Prostate gland (tissue), 2 donors: Measurements from ENCODE around the gene C4A. TPM values are rescaled to one million over a fixed set of nuclear protein-coding genes. Genes with fewer than 3 reads are reported as not detected.
"Not testable (repeated sequence)": the region's sequence is repeated elsewhere in the genome, so short reads cannot be mapped to it uniquely, and the experiment has no call there.

Experiments
- DNase-seq: peaks from one replicate; pipeline ENCODE4 v3.0.0-alpha.2; 2019; ENCODE audit warnings: low spot score
- H3K27ac ChIP-seq, 2 donors: fragments of 200-600 bp; sonication (generic); 2 replicates each; pipeline ENCODE4 v1.5.1; 2017 to 2019
- H3K27me3 ChIP-seq: fragments of 200-600 bp; sonication (generic); replicated peaks from 2 replicates; pipeline ENCODE4 v1.5.1; 2019; ENCODE audit not compliant: insufficient read depth
- H3K36me3 ChIP-seq, 2 donors: fragments of 200-600 bp; sonication (generic); 1 replicate in 1 of 2; 2 replicates in 1 of 2; pipeline versions ENCODE4 v1.5.1 to v1.8.1; 2017 to 2019
- H3K4me1 ChIP-seq: fragments of 200-600 bp; sonication (generic); replicated peaks from 2 replicates; pipeline ENCODE4 v1.5.1; 2019
- H3K4me3 ChIP-seq, 2 donors: fragments of 200-600 bp; sonication (generic); 2 replicates each; pipeline ENCODE4 v1.5.1; 2017 to 2019
- H3K9me3 ChIP-seq: fragments of 200-600 bp; sonication (generic); 2 replicates; pipeline ENCODE4 v1.5.1; 2017
- WGBS: methylation state at CpG from one replicate; pipeline ENCODE4 v1.1.5; 2018; 5-methylcytosine and 5-hydroxymethylcytosine counted together
- intact Hi-C: fragments of 100-400 bp; cut with DNase I; formaldehyde crosslinking; loops from one replicate; pipeline ENCODE4 v1.14.2; 2022
- total RNA-seq, 2 donors: library from RNA; depleted of rRNA; stranded (reverse); fragments of >200 nt; gene quantifications; one replicate each; pipeline ENCODE4 v1.1.0, GENCODE V29; 2016

The C4A gene
- total RNA-seq, 2 donors from 2014 or later: 32.8 to 196 TPM

DNA sequence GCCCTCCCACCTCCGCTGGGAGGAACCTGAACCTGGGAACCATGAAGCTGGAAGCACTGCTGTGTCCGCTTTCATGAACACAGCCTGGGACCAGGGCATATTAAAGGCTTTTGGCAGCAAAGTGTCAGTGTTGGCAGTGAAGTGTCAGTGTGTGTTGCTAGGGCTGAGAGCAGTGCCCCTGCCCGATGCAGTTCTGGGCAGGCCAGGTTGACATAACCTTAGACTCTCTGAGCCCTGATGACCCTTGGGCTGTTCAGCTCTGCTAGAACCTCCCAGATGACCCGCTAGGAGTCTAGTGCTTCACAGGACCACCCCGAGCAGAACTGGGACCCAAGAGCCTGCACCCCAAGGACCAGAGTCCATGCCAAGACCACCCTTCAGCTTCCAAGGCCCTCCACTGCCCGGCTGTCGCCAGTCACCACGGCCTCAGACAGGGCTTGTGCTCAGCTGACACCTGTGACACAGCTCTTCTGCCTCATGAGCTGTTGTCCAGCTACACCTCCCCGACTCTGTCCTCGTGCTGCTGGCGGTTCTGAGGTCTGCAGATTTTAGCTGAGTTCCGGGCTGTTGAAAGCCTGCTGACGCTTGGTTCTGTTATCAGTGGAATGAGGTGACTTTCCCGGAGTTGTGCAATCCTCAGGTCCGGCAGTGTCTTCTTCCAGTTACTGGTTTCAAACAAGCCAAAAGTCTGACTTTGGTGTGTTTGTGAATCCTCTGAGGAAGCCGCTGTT, 53.6 kb downstream of the C4A start:
- H3K4me3 ChIP-seq: not testable (repeated sequence)

DNA sequence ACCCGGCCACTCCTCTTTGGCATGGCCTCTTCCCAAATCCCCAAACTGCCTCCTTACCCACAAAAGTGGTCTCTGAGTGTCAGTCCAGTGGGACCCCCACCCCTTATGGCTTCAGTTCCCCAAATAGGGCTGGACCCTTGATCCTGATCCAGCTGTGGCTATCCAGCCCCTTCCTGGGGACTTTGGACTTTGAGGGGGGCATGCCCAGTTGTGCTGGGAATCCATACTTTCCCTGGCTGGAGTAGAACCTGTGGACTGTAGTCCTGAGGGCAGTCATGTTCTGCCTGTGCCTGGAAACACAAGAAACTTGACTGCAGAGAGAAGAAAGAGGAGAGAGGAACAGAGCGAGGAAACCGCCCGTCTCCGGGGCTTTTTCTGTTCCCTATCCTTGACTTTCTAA, 55.3 kb downstream of the C4A start:
- H3K27ac ChIP-seq, H3K36me3 ChIP-seq: not testable (repeated sequence)
- WGBS: 81% methylated on average over 5 of the region's 5 CpGs

More for the DNA sequence above, 53.6 kb downstream of the C4A start:
- H3K36me3 ChIP-seq, DNase-seq, H3K27me3 ChIP-seq, intact Hi-C loops, H3K27ac ChIP-seq, H3K4me1 ChIP-seq, H3K9me3 ChIP-seq: not testable (repeated sequence)
- WGBS: no CpG with 5 or more reads among the region's 16 CpGs

DNA sequence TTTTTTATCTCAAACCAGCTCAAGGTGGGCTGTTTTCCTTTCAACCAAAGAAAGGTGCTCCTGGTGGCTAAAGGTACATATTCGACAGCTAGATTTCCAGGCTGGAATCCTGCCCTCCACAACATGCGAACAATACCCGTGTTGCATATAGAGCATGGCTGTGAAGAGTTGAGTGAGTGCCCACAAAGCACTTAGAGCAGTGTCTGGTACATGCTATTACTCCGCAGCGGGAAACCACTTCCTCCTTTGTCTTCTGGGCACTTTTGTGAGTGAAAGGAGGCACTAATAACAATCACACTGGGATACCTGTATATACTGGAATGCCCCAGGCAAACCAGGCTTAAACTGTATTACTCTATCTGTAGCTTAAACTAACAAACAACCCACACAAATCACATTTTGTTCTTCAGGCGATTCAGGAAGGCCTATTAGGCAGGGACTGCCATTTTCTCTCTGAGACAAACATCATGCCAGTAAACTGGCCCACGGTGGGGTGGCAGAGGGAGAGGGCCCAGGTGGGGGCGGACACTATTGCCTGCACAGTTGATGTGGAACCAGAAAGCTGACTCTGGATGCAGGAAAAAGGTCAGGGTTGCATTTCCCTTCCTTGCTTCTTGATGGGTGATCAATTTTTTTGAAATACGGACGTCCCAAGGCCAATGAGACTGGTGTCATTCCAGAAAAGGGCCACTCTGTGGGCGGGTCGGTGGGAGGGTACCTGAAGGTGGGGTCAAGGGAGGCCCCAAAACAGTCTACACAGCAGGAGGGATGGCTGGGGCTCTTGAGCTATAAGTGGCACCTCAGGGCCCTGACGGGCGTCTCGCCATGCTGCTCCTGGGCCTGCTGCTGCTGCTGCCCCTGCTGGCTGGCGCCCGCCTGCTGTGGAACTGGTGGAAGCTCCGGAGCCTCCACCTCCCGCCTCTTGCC, 56.0 kb downstream of the C4A start, which contains the start of gene CYP21A2:
Gene CYP21A2 (plus strand): TSS at position 818 of the 927 bp plus-strand sequence. CDS start 8 bp downstream, at position 826.
- H3K36me3 ChIP-seq, H3K27me3 ChIP-seq, H3K4me1 ChIP-seq, DNase-seq, intact Hi-C loops, H3K27ac ChIP-seq, H3K4me3 ChIP-seq, H3K9me3 ChIP-seq: not testable (repeated sequence)
- WGBS: 57% methylated on average over 9 of the region's 19 CpGs

More for the DNA sequence above, 55.3 kb downstream of the C4A start:
- H3K4me3 ChIP-seq, H3K9me3 ChIP-seq, DNase-seq, H3K27me3 ChIP-seq, H3K4me1 ChIP-seq, intact Hi-C loops: not testable (repeated sequence)

DNA sequence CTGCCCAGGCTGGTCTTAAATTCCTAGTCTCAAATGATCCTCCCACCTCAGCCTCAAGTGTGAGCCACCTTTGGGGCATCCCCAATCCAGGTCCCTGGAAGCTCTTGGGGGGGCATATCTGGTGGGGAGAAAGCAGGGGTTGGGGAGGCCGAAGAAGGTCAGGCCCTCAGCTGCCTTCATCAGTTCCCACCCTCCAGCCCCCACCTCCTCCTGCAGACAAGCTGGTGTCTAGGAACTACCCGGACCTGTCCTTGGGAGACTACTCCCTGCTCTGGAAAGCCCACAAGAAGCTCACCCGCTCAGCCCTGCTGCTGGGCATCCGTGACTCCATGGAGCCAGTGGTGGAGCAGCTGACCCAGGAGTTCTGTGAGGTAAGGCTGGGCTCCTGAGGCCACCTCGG, 57.0 kb downstream of the C4A start:
- H3K9me3 ChIP-seq, H3K27ac ChIP-seq, DNase-seq, H3K36me3 ChIP-seq, H3K4me3 ChIP-seq, H3K27me3 ChIP-seq, intact Hi-C loops, H3K4me1 ChIP-seq: not testable (repeated sequence)
- 68% methylated on average over 2 of the region's 5 CpGs for WGBS

DNA sequence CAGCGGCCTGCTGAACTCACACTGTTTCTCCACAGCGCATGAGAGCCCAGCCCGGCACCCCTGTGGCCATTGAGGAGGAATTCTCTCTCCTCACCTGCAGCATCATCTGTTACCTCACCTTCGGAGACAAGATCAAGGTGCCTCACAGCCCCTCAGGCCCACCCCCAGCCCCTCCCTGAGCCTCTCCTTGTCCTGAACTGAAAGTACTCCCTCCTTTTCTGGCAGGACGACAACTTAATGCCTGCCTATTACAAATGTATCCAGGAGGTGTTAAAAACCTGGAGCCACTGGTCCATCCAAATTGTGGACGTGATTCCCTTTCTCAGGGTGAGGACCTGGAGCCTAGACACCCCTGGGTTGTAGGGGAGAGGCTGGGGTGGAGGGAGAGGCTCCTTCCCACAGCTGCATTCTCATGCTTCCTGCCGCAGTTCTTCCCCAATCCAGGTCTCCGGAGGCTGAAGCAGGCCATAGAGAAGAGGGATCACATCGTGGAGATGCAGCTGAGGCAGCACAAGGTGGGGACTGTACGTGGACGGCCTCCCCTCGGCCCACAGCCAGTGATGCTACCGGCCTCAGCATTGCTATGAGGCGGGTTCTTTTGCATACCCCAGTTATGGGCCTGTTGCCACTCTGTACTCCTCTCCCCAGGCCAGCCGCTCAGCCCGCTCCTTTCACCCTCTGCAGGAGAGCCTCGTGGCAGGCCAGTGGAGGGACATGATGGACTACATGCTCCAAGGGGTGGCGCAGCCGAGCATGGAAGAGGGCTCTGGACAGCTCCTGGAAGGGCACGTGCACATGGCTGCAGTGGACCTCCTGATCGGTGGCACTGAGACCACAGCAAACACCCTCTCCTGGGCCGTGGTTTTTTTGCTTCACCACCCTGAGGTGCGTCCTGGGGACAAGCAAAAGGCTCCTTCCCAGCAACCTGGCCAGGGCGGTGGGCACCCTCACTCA, 57.7 kb downstream of the C4A start:
- H3K27ac ChIP-seq, H3K4me3 ChIP-seq, DNase-seq, H3K4me1 ChIP-seq, H3K36me3 ChIP-seq, intact Hi-C loops, H3K9me3 ChIP-seq, H3K27me3 ChIP-seq: not testable (repeated sequence)
- WGBS: 69% methylated on average over 19 of the region's 24 CpGs

DNA sequence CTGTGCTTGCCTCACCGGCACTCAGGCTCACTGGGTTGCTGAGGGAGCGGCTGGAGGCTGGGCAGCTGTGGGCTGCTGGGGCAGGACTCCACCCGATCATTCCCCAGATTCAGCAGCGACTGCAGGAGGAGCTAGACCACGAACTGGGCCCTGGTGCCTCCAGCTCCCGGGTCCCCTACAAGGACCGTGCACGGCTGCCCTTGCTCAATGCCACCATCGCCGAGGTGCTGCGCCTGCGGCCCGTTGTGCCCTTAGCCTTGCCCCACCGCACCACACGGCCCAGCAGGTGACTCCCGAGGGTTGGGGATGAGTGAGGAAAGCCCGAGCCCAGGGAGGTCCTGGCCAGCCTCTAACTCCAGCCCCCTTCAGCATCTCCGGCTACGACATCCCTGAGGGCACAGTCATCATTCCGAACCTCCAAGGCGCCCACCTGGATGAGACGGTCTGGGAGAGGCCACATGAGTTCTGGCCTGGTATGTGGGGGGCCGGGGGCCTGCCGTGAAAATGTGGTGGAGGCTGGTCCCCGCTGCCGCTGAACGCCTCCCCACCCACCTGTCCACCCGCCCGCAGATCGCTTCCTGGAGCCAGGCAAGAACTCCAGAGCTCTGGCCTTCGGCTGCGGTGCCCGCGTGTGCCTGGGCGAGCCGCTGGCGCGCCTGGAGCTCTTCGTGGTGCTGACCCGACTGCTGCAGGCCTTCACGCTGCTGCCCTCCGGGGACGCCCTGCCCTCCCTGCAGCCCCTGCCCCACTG, 58.6 kb downstream of the C4A start:
- H3K9me3 ChIP-seq, intact Hi-C loops, H3K36me3 ChIP-seq, DNase-seq, H3K27ac ChIP-seq, H3K27me3 ChIP-seq, H3K4me3 ChIP-seq, H3K4me1 ChIP-seq: not testable (repeated sequence)
- WGBS: no CpG with 5 or more reads among the region's 43 CpGs

DNA sequence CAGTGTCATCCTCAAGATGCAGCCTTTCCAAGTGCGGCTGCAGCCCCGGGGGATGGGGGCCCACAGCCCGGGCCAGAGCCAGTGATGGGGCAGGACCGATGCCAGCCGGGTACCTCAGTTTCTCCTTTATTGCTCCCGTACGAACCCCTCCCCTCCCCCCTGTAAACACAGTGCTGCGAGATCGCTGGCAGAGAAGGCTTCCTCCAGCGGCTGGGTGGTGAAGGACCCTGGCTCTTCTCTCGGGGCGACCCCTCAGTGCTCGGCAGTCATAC, 59.1 kb downstream of the C4A start:
- whole genome bisulfite sequencing: no CpG with 5 or more reads among the region's 13 CpGs
- H3K27me3 ChIP-seq, intact Hi-C loops, H3K27ac ChIP-seq, H3K36me3 ChIP-seq, H3K4me1 ChIP-seq, H3K9me3 ChIP-seq, DNase-seq, H3K4me3 ChIP-seq: not testable (repeated sequence)

DNA sequence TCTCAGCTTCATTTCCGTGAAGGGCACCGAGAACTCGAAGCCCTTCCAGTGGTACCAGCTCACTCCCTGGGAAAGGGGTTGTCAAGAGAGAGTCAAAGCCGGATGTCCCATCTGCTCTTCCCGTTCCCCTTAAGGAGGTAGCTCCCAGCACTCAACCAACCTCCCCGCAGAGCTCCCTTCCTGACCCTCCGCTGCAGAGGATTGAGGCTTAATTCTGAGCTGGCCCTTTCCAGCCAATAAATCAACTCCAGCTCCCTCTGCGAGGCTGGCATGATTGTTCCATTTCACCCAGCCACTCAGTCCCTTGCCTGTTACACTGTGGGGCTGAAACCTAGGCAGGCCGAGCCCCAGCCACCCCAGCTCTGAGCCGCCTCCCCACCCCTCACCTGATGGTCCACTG, 59.5 kb downstream of the C4A start:
- DNase-seq, H3K4me1 ChIP-seq, H3K27me3 ChIP-seq, intact Hi-C loops, H3K4me3 ChIP-seq, H3K27ac ChIP-seq, H3K9me3 ChIP-seq, H3K36me3 ChIP-seq: not testable (repeated sequence)
- WGBS: 72% methylated on average over 5 of the region's 10 CpGs

DNA sequence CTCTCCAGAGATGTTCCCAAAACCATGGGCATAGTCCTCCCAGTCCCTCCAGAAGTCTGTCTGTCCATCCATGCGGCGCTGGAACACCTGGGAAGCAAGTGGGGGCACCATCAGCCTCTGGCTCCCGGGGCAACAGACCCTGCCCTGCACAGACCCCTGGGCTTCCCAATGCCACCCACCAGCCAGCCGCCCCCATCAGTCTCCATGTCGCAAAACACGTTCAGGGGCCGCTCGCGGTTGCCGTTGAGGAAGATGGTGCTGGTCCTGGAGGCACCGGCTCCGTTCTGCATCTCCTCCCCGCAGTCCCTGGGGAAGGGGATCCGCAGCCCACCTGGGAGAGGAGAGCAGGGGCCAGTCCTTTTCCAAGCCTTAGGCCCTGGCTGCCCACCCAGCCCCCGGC, 60.4 kb downstream of the C4A start:
- no CpG with 5 or more reads among the region's 15 CpGs for WGBS
- H3K9me3 ChIP-seq, H3K27ac ChIP-seq, DNase-seq, H3K4me3 ChIP-seq, H3K27me3 ChIP-seq, H3K36me3 ChIP-seq, intact Hi-C loops, H3K4me1 ChIP-seq: not testable (repeated sequence)

DNA sequence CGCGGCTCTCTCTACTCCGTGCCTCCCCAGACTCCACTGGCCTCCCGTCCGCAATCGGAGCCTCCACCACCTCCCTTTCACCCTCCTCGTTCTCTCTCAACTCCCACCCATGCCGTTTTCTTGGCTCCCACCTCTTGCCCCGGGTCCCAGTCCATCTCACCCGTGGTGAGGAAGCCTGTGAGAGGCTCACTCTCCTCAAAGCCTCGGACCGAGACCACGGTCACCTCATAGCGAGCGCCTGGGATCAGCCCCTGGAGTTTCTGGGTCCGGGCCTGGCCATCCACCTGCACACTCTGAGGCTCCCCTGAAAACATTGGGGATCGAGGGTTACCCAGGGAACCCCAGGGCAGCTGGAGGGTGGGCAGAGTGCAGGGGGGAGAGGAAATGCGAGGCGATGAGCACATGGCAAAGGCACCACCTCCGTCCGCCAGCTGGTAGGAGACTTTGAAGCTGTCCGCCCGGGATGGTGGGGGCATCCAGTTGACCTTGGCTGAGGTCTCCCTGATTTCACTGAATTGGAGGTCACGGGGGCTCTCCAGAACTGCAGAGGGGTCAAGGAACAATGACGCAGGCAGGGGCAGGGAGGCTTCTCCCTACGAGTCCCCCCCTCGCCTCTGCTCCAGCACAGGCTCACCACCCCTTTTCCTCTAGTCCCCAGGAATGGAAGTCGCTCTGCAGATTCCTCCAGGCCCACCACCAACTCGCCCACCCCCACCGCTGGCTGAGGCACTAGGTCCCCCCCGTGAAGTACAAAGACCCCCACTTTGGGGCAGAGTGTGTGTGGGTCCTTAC, 61.9 kb downstream of the C4A start:
- H3K27me3 ChIP-seq, intact Hi-C loops, H3K4me1 ChIP-seq, H3K36me3 ChIP-seq, DNase-seq, H3K27ac ChIP-seq, H3K9me3 ChIP-seq, H3K4me3 ChIP-seq: not testable (repeated sequence)
- WGBS: 96% methylated on average over 17 of the region's 31 CpGs

DNA sequence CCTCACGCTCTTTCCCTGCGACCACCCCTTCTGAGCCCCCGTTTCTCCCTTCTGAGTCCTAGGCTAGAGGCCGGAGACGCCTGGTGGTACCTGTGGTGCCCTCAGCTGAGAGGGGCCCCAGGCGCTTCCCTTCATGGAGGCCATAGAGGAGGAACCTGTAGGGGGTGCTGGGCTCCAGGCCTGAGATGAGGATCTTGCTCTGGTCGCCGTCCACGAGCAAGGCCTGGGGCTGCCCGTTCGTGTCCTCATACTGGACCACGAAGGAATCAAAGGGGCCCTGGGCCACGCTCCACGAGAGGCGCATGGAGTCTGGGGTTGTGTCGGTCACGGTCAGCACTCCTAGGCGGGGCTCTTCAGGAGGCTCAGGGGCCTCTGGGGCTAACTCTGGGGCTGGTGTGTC, 63.1 kb downstream of the C4A start:
- 89% methylated on average over 11 of the region's 18 CpGs for WGBS
- intact Hi-C loops: not testable (repeated sequence)

More for the DNA sequence above, 63.1 kb downstream of the C4A start:
- DNase-seq, H3K4me3 ChIP-seq, H3K4me1 ChIP-seq, H3K36me3 ChIP-seq, H3K27me3 ChIP-seq, H3K9me3 ChIP-seq, H3K27ac ChIP-seq: not testable (repeated sequence)
